Trophoblast cell (in vitro differentiated cells and primary cell): ENCODE measurements around the gene ASCC1.
A peak's percentile ranks its signal among the peaks of the same experiment; 100 is the strongest.
"Not testable (repeated sequence)": the region's sequence is repeated elsewhere in the genome, so short reads cannot be mapped to it uniquely, and the experiment has no call there.

Experiments
- DNase-seq, 2 donors: peaks; one replicate each; pipeline ENCODE4 v3.0.0-alpha.2; 2016
- H2AFZ ChIP-seq: 2 replicates; pipeline ENCODE4 v1.6.1; 2013; ENCODE audit warnings: low read length, moderate library complexity, mild to moderate bottlenecking; ENCODE audit not compliant: insufficient read depth, poor library complexity
- H2AK5ac ChIP-seq: 2 replicates; pipeline ENCODE4 v1.6.1; 2013; ENCODE audit warnings: mild to moderate bottlenecking, low read length
- H2BK120ac ChIP-seq: 2 replicates; pipeline ENCODE4 v1.6.1; 2013; ENCODE audit warnings: low read length, mild to moderate bottlenecking, moderate library complexity; ENCODE audit not compliant: insufficient read depth, poor library complexity
- H2BK12ac ChIP-seq: 2 replicates; pipeline ENCODE4 v1.6.1; 2013; ENCODE audit warnings: mild to moderate bottlenecking, low read length, moderate library complexity
- H2BK5ac ChIP-seq: 2 replicates; pipeline ENCODE4 v1.6.1; 2013; ENCODE audit warnings: low read length, low read depth, moderate library complexity, mild to moderate bottlenecking; ENCODE audit not compliant: poor library complexity
- H3K14ac ChIP-seq: 2 replicates; pipeline ENCODE4 v1.6.1; 2013; ENCODE audit warnings: mild to moderate bottlenecking, low read length
- H3K18ac ChIP-seq: 2 replicates; pipeline ENCODE4 v1.6.1; 2013; ENCODE audit warnings: mild to moderate bottlenecking, low read length
- H3K23ac ChIP-seq: 2 replicates; pipeline ENCODE4 v1.6.1; 2013; ENCODE audit warnings: low read length
- H3K27ac ChIP-seq: 2 replicates; pipeline ENCODE4 v1.5.1; 2013; ENCODE audit warnings: low read depth, mild to moderate bottlenecking, inconsistent platforms, low read length, moderate library complexity
- H3K27me3 ChIP-seq: 2 replicates; pipeline ENCODE4 v1.6.1; 2013; ENCODE audit warnings: inconsistent platforms, mild to moderate bottlenecking, low read length, moderate library complexity; ENCODE audit not compliant: insufficient read depth
- H3K36me3 ChIP-seq, 2 experiments: 1 replicate in 1 of 2; 2 replicates in 1 of 2; pipeline ENCODE4 v1.6.1; 2013; ENCODE audit warnings: low read length in 2 of 2, mild to moderate bottlenecking in 2 of 2, moderate library complexity in 1 of 2; ENCODE audit not compliant: insufficient read depth in 2 of 2, control insufficient read depth in 1 of 2
- H3K4ac ChIP-seq: 2 replicates; pipeline ENCODE4 v1.6.1; 2013; ENCODE audit warnings: low read depth, mild to moderate bottlenecking, low read length, moderate library complexity
- H3K4me1 ChIP-seq, 2 experiments: 1 replicate in 1 of 2; 2 replicates in 1 of 2; pipeline ENCODE4 v1.6.1; 2013; ENCODE audit warnings: low read length in 2 of 2, mild to moderate bottlenecking in 2 of 2, moderate library complexity in 1 of 2; ENCODE audit not compliant: insufficient read depth in 2 of 2, control insufficient read depth in 1 of 2
- H3K4me2 ChIP-seq: 2 replicates; pipeline ENCODE4 v1.6.1; 2013; ENCODE audit warnings: inconsistent platforms, mild to moderate bottlenecking, low read length, moderate library complexity
- H3K4me3 ChIP-seq: 2 replicates; pipeline ENCODE4 v1.5.1; 2013; ENCODE audit warnings: mild to moderate bottlenecking, low read depth, low read length, inconsistent platforms
- H3K79me1 ChIP-seq: one replicate; pipeline ENCODE4 v1.6.1; 2013; ENCODE audit warnings: low read length
- H3K79me2 ChIP-seq: 2 replicates; pipeline ENCODE4 v1.6.1; 2013; ENCODE audit warnings: low read length, mild to moderate bottlenecking; ENCODE audit not compliant: control insufficient read depth, insufficient read depth, poor library complexity
- H3K9ac ChIP-seq: 2 replicates; pipeline ENCODE4 v1.6.1; 2013; ENCODE audit warnings: mild to moderate bottlenecking, low read length
- H3K9me3 ChIP-seq: 2 replicates; pipeline ENCODE4 v1.6.1; 2013; ENCODE audit warnings: low read depth, mild to moderate bottlenecking, control low read depth, inconsistent platforms, low read length; ENCODE audit not compliant: insufficient read depth
- H4K12ac ChIP-seq: 2 replicates; pipeline ENCODE4 v1.6.1; 2013; ENCODE audit warnings: low read depth, mild to moderate bottlenecking, low read length, moderate library complexity
- H4K8ac ChIP-seq: 2 replicates; pipeline ENCODE4 v1.6.1; 2013; ENCODE audit warnings: low read depth, mild to moderate bottlenecking, low read length, moderate library complexity
- H4K91ac ChIP-seq: one replicate; pipeline ENCODE4 v1.6.1; 2013; ENCODE audit warnings: low read depth, mild to moderate bottlenecking, low read length, moderate library complexity
- WGBS: extraction: QIAGEN DNeasy Blood & Tissue Kit; methylation state at CpG from one replicate; pipeline ENCODE4 v1.1.7; 2013; ENCODE audit warnings: missing lambda C conversion rate; ENCODE audit not compliant: insufficient read length, insufficient coverage; ENCODE audit errors: extremely low coverage; 5-methylcytosine and 5-hydroxymethylcytosine counted together

The ASCC1 gene

DNA sequence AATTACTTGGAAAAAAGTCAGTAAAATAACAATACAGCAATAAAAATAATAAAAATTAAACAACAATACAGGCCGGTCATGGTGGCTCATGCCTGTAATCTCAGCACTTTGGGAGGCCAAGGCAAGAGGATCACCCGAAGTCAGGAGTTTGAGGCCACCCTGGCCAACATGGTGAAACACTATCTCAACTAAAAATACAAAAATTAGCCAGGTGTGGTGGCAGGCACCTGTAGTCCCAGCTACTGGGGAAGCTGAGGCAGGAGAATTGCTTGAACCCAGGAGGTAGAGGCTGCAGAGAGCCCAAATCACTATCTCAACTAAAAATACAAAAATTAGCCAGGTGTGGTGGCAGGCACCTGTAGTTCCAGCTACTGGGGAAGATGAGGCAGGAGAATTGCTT, 4.2 kb downstream of the ASCC1 start:
- H3K4me3 ChIP-seq, H2AFZ ChIP-seq, H2AK5ac ChIP-seq, H3K4me2 ChIP-seq, H3K9ac ChIP-seq, H4K8ac ChIP-seq, H3K9me3 ChIP-seq, DNase-seq, H3K18ac ChIP-seq, H3K4ac ChIP-seq, H4K91ac ChIP-seq, H4K12ac ChIP-seq, H2BK12ac ChIP-seq, H3K27ac ChIP-seq, H3K4me1 ChIP-seq, H2BK5ac ChIP-seq, H3K27me3 ChIP-seq, H3K79me2 ChIP-seq, H3K23ac ChIP-seq, H2BK120ac ChIP-seq, H3K14ac ChIP-seq: not testable (repeated sequence)
- H3K36me3 ChIP-seq: peaks cover 11 to 14% of the 10 kb centered on the region in 2 experiments
- WGBS: no CpG with 5 or more reads among the region's 2 CpGs
- H3K79me1 ChIP-seq: peaks cover 11% of the 10 kb centered on the region

GRCh38 chr10:72211381-72211780, 4.7 kb downstream of the ASCC1 start:
- H3K27me3 ChIP-seq, H3K4me2 ChIP-seq, H3K4me3 ChIP-seq, H3K4ac ChIP-seq, H3K9ac ChIP-seq, H3K14ac ChIP-seq, H2AFZ ChIP-seq, H3K79me2 ChIP-seq, H2AK5ac ChIP-seq, H4K12ac ChIP-seq, H3K23ac ChIP-seq, H2BK5ac ChIP-seq, H3K27ac ChIP-seq, H3K18ac ChIP-seq, DNase-seq, H2BK120ac ChIP-seq, H3K79me1 ChIP-seq, H4K8ac ChIP-seq, H3K9me3 ChIP-seq, H2BK12ac ChIP-seq, H3K4me1 ChIP-seq, H4K91ac ChIP-seq: not testable (repeated sequence)
- WGBS: no CpG with 5 or more reads among the region's 11 CpGs
- peaks cover 11 to 14% of the 10 kb centered on the region in 2 experiments for H3K36me3 ChIP-seq

DNA sequence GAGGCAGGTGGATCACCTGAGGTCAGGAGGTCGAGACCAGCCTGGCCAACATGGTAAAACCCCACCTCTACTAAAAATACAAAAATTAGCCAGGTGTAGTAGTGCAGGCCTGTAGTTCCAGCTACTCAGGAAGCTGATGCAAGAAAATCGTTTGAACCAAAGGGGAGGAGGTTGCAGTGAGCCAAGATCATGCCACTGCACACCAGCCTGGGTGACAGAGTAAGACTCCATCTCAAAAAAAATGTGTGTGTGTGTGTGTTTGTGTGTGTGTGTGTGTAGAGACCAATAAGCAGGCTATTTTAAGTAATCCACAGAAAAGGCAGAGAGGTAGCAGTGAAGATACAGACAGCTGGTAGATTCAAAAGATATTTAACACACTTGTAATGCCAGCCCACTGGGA, 7.5 kb downstream of the ASCC1 start:
- WGBS: no CpG with 5 or more reads among the region's 2 CpGs

DNA sequence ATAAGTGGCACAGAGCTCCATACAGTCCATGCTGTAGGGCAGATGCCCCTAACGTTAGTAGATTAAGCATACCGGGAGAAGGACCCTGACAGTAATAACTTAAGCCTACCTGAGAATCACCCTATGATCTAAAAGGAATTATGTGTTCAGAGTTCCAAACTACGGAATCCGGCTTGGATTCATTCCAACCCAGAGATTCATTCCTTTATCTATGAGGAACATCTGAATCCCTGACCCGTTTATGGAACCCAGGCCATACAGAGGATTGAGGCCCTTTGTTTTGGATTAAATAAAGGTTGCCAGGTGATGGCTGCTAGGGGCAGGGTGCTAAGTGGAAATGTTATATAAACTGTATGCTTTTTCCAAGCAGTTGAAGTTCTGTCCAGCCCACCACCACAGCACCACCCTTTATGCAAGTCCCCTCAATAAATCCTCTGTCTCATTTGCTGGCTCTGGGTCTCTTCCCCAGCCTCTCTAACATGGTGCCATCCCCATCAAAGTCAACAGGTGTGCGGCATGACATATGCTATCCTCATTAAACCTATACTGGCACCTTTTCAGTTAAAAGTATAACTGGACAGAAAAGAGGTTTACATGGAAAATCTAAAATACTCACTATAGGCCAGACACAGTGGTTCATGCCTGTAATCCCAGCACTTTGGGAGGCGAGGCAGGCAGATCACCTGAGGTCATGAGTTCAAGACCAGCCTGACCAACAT, 9.4 kb downstream of the ASCC1 start:
- no peak overlapping the region for H3K4ac ChIP-seq
- no peak overlapping the region for H3K18ac ChIP-seq
- H3K36me3 ChIP-seq: peaks cover 12 to 20% of the 10 kb centered on the region in 2 experiments
- H3K4me1 ChIP-seq: no peaks in the 10 kb centered on the region
- no peaks in the 10 kb centered on the region for H3K79me1 ChIP-seq
- no peak overlapping the region for H3K4me3 ChIP-seq
- no peak overlapping the region for H2AK5ac ChIP-seq
- H3K79me2 ChIP-seq: no peaks in the 10 kb centered on the region
- H3K27ac ChIP-seq: no peak overlapping the region
- H3K4me2 ChIP-seq: no peak overlapping the region
- H3K27me3 ChIP-seq: no peaks in the 10 kb centered on the region
- no peak overlapping the region for H2BK120ac ChIP-seq
- no CpG with 5 or more reads among the region's 7 CpGs for WGBS
- no peak overlapping the region for H4K12ac ChIP-seq
- H3K23ac ChIP-seq: no peak overlapping the region
- H3K14ac ChIP-seq: no peak overlapping the region
- H4K91ac ChIP-seq: no peak overlapping the region
- H2BK5ac ChIP-seq: no peak overlapping the region
- peak; percentile 80 to 96 for DNase-seq
- no peak overlapping the region for H4K8ac ChIP-seq
- H2BK12ac ChIP-seq: no peak overlapping the region
- H2AFZ ChIP-seq: no peak overlapping the region
- H3K9ac ChIP-seq: no peak overlapping the region
- H3K9me3 ChIP-seq: no peaks in the 10 kb centered on the region

More for the DNA sequence above, 7.5 kb downstream of the ASCC1 start:
- H2BK5ac ChIP-seq, H3K9ac ChIP-seq, H3K9me3 ChIP-seq, H3K4me3 ChIP-seq, DNase-seq, H3K14ac ChIP-seq, H3K23ac ChIP-seq, H3K4ac ChIP-seq, H3K18ac ChIP-seq, H3K79me1 ChIP-seq, H4K91ac ChIP-seq, H3K4me1 ChIP-seq, H2BK120ac ChIP-seq, H3K4me2 ChIP-seq, H3K79me2 ChIP-seq, H4K8ac ChIP-seq, H3K27me3 ChIP-seq, H4K12ac ChIP-seq, H2AFZ ChIP-seq, H2AK5ac ChIP-seq, H2BK12ac ChIP-seq, H3K27ac ChIP-seq: not testable (repeated sequence)
- H3K36me3 ChIP-seq: peaks cover 11 to 14% of the 10 kb centered on the region in 2 experiments
